ENCODE data around the gene PADI3. TPM values are rescaled to one million over a fixed set of nuclear protein-coding genes. Genes with fewer than 3 reads are reported as not detected.

The PADI3 gene
- total and polyA plus RNA-seq, 2 of the 4 experiments (the other 2 are of a cell fraction) = not detected

GRCh38 chr1:17213148-17213781, 35.6 kb upstream of the PADI3 start:
- H3K9ac ChIP-seq (ENCODE audit: low read depth, low read length) = 0 out of 2 replicates have a peak overlapping the region, but pooled peaks have one; percentile 5
- no peak overlapping the region; the same call in 1 of the 2 replicates for H3K56ac ChIP-seq (ENCODE audit: extremely low read depth, insufficient read depth, low read length)
- 33% methylated on average over 1 of the region's 13 CpGs; no CpG with 5 or more reads in 1 of the 2 experiments for WGBS, 2 experiments (ENCODE audit: extremely low coverage in 2 of 2, insufficient read length in 1 of 2)
- peak overlapping the region; percentile 49 for H2BK120ac ChIP-seq (ENCODE audit: low read depth, low read length)
- peak overlapping the region; percentile 66 for H2AK5ac ChIP-seq (ENCODE audit: low read depth, low read length)
- intact Hi-C loops (cut with micrococcal nuclease) = no loop called here
- H3K9me1 ChIP-seq (ENCODE audit: insufficient read depth, low read length) = peaks cover 8% of the 10 kb centered on the region; the same call in 1 of the 2 replicates
- ATAC-seq (ENCODE audit: low read depth) = no peak
- in situ Hi-C loops (cut with MboI; ENCODE audit: low sequenced_read_pairs) = no loop called here
- DNase-seq = no peak
- CTCF ChIA-PET = interaction anchor here (2.2 kb wide), 1 partner anchor 10 kb away, joined by 8 read pairs; no protein-coding TSS in a partner anchor
- dilution Hi-C loops (cut with HindIII; ENCODE audit: low sequenced_read_pairs, unreplicated experiment) = no loop called here
- H4K91ac ChIP-seq (ENCODE audit: insufficient read depth, low read depth, low read length) = peak overlapping the region; percentile 57
- POLR2A ChIA-PET (ENCODE audit: unreplicated experiment) = no interaction called here
- no peaks in the 10 kb centered on the region for H3K36me3 ChIP-seq (ENCODE audit: control insufficient read depth, insufficient read depth, low read length)
- peak overlapping the region; percentile 0; the same call in 1 of the 2 replicates for H3K4me2 ChIP-seq (ENCODE audit: low read depth, low read length)
- H3K27me3 ChIP-seq (ENCODE audit: control insufficient read depth, insufficient read depth, low read length) = peaks cover 6% of the 10 kb centered on the region
- no TSS peak for BruUV-seq (replicated peaks)
- H3K23ac ChIP-seq (ENCODE audit: low read depth, low read length) = peak overlapping the region; percentile 16; the same call in 1 of the 2 replicates
- peak overlapping the region; percentile 2 for H2BK5ac ChIP-seq (ENCODE audit: low read depth, low read length, poor library complexity, severe bottlenecking)
- H2AFZ ChIP-seq (replicated peaks; ENCODE audit: low read length, poor library complexity) = peak overlapping the region; percentile 77
- no peaks in the 10 kb centered on the region for H3K9me3 ChIP-seq (ENCODE audit: control insufficient read depth, insufficient read depth, low read length)
- H3K4me1 ChIP-seq (ENCODE audit: control insufficient read depth, insufficient read depth, low read length) = peaks cover 12% of the 10 kb centered on the region
- peak overlapping the region; percentile 33 to 82; a peak in 3 of 4 replicates for H4K8ac ChIP-seq (ENCODE audit: low read depth in 2 of 2, low read length in 2 of 2)
- no peaks in the 10 kb centered on the region for H3K79me1 ChIP-seq (ENCODE audit: low read depth in 1 of 2, low read length in 2 of 2)
- H3K18ac ChIP-seq (ENCODE audit: low read depth, low read length) = peak overlapping the region; percentile 25; the same call in 1 of the 2 replicates
- H2BK15ac ChIP-seq (ENCODE audit: low read depth, low read length) = peak overlapping the region; percentile 61
- H3K4ac ChIP-seq (ENCODE audit: low read depth, low read length) = peak overlapping the region; percentile 64
- H3K14ac ChIP-seq (replicated peaks; ENCODE audit: low read depth, low read length) = peak overlapping the region; percentile 24
- H4K5ac ChIP-seq (ENCODE audit: low read depth, low read length) = peak overlapping the region; percentile 20; the same call in 1 of the 2 replicates
- no peak overlapping the region for H3K4me3 ChIP-seq (ENCODE audit: insufficient read depth, low read depth, low read length)
- peak overlapping the region; percentile 33 for H2AK9ac ChIP-seq (replicated peaks; ENCODE audit: low read depth, low read length, poor library complexity)
- no peaks in the 10 kb centered on the region for H4K20me1 ChIP-seq (ENCODE audit: insufficient read depth, low read length)
- H2BK20ac ChIP-seq (ENCODE audit: low read depth, low read length) = peak overlapping the region; percentile 53
- H3K27ac ChIP-seq (ENCODE audit: insufficient read depth, low read length) = no peak overlapping the region
- TF ChIP-seq RAD21 (IDR thresholded peaks at IDR 0.05; ENCODE audit: low read length) (no peak), MAZ (IDR thresholded peaks at IDR 0.05; ENCODE audit: borderline replicate concordance, low read depth, low read length) (no peak), FOS (IDR thresholded peaks at IDR 0.05; ENCODE audit: low read depth, low read length) (no peak), SMC3 (IDR thresholded peaks at IDR 0.05; ENCODE audit: low read depth, low read length) (no peak), NFE2L2 (IDR thresholded peaks at IDR 0.05; ENCODE audit: low read depth, low read length) (no peak), ELK1 (IDR thresholded peaks at IDR 0.05; ENCODE audit: borderline replicate concordance, low read depth, low read length) (no peak), RFX5 (IDR thresholded peaks at IDR 0.05; ENCODE audit: low read depth, low read length) (no peak), BHLHE40 (IDR thresholded peaks at IDR 0.05; ENCODE audit: low read depth, low read length) (no peak), CHD1 (IDR thresholded peaks at IDR 0.05; ENCODE audit: low read depth, low read length) (no peak), CEBPB (IDR thresholded peaks at IDR 0.05; ENCODE audit: low read depth, low read length) (no peak), POLR2A (IDR thresholded peaks at IDR 0.05; ENCODE audit: low read depth, low read length) (no peak), MAFK (IDR thresholded peaks at IDR 0.05; ENCODE audit: low read depth, low read length) (no peak), RCOR1 (IDR thresholded peaks at IDR 0.05; ENCODE audit: insufficient replicate concordance, low read length) (no peak)
- TF ChIP-seq, protein P1, sequence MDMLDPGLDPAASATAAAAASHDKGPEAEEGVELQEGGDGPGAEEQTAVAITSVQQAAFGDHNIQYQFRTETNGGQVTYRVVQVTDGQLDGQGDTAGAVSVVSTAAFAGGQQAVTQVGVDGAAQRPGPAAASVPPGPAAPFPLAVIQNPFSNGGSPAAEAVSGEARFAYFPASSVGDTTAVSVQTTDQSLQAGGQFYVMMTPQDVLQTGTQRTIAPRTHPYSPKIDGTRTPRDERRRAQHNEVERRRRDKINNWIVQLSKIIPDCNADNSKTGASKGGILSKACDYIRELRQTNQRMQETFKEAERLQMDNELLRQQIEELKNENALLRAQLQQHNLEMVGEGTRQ (IDR thresholded peaks at IDR 0.05; ENCODE audit: low read depth, low read length) = no peak
- TF ChIP-seq, protein P2, sequence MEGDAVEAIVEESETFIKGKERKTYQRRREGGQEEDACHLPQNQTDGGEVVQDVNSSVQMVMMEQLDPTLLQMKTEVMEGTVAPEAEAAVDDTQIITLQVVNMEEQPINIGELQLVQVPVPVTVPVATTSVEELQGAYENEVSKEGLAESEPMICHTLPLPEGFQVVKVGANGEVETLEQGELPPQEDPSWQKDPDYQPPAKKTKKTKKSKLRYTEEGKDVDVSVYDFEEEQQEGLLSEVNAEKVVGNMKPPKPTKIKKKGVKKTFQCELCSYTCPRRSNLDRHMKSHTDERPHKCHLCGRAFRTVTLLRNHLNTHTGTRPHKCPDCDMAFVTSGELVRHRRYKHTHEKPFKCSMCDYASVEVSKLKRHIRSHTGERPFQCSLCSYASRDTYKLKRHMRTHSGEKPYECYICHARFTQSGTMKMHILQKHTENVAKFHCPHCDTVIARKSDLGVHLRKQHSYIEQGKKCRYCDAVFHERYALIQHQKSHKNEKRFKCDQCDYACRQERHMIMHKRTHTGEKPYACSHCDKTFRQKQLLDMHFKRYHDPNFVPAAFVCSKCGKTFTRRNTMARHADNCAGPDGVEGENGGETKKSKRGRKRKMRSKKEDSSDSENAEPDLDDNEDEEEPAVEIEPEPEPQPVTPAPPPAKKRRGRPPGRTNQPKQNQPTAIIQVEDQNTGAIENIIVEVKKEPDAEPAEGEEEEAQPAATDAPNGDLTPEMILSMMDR (conservative IDR thresholded peaks at IDR 0.05; ENCODE audit: low read depth, low read length) = no peak
